HCT116 (cell line): Measurements from ENCODE around the gene PGC.

Experiments used
- CTCF ChIP-seq, 3 experiments: fragments of 200-600 bp in 1 of 3; sonication (generic) in 1 of 3; IDR thresholded peaks in 2 of 3; conservative IDR thresholded peaks in 1 of 3; 2 replicates each; pipeline ENCODE4 v1.5.1; 2012 to 2017; ENCODE audit warnings: low read depth in 2 of 3, low read length in 2 of 3, antibody characterized with exemption in 1 of 3, borderline replicate concordance in 1 of 3, control low read depth in 1 of 3, mild to moderate bottlenecking in 1 of 3, mixed read lengths in 1 of 3, mixed run types in 1 of 3, moderate library complexity in 1 of 3; ENCODE audit not compliant: insufficient read depth in 1 of 3
- EZH2phosphoT487 ChIP-seq: fragments of 200-600 bp; IDR thresholded peaks from 2 replicates; pipeline ENCODE4 v1.6.1; 2018; ENCODE audit warnings: antibody characterized with exemption, borderline replicate concordance
- MAX ChIP-seq: IDR thresholded peaks from 2 replicates; pipeline ENCODE4 v1.6.1; 2012
- POLR2A ChIP-seq: IDR thresholded peaks from 2 replicates; pipeline ENCODE4 v1.7.0; 2011; ENCODE audit warnings: borderline replicate concordance; ENCODE audit not compliant: insufficient read depth, insufficient read length; ENCODE audit errors: extremely low read depth
- SP1 ChIP-seq: IDR thresholded peaks from 2 replicates; pipeline ENCODE4 v1.6.1; 2012; ENCODE audit warnings: low read depth
- YY1 ChIP-seq: IDR thresholded peaks from 2 replicates; pipeline ENCODE4 v1.6.1; 2011; ENCODE audit warnings: low read length, low read depth, moderate library complexity, mild to moderate bottlenecking; ENCODE audit not compliant: insufficient replicate concordance; ENCODE audit errors: extremely low read depth
- ZNF274 ChIP-seq: fragments of 200-500 bp; sonication (Bioruptor generic); IDR thresholded peaks from 2 replicates; pipeline ENCODE4 v1.6.1; 2014; ENCODE audit warnings: mild to moderate bottlenecking, low read depth, low read length, inconsistent platforms

- TF ChIP-seq CTCF (IDR thresholded peaks at IDR 0.05 in 2 of 3, conservative IDR thresholded peaks at IDR 0.05 in 1 of 3; ENCODE audit: borderline replicate concordance in 1 of 3, insufficient read depth in 1 of 3, low read depth in 2 of 3, low read length in 2 of 3): no peak
- no peak for TF ChIP-seq POLR2A
- no peak for TF ChIP-seq MAX
- no peak for TF ChIP-seq ZNF274
- TF ChIP-seq SP1: no peak
- no peak for TF ChIP-seq YY1
- no peak for TF ChIP-seq EZH2phosphoT487
Measured at GRCh38 chr6:41785689-41786450, 38.7 kb upstream of the PGC start.
